Neutrophil (primary cell): Measurements from ENCODE around the gene PODXL2.

Source experiments
- H3K27ac ChIP-seq: fragments of 200-600 bp; sonication (generic); 2 replicates; pipeline ENCODE4 v1.5.1; 2016; ENCODE audit warnings: mild to moderate bottlenecking, moderate library complexity
- H3K27me3 ChIP-seq: fragments of 200-600 bp; sonication (generic); 2 replicates; pipeline ENCODE4 v1.6.0; 2016; ENCODE audit warnings: mild to moderate bottlenecking
- H3K36me3 ChIP-seq: fragments of 200-600 bp; sonication (generic); 2 replicates; pipeline ENCODE4 v1.5.1; 2017
- H3K4me1 ChIP-seq, 2 experiments: fragments of 200-600 bp in 1 of 2; sonication (generic) in 1 of 2; 1 replicate in 1 of 2; 2 replicates in 1 of 2; pipeline versions ENCODE4 v1.5.1 to v1.6.1; 2013 to 2016; ENCODE audit warnings: low read depth in 1 of 2, low read length in 1 of 2, mild to moderate bottlenecking in 1 of 2, moderate library complexity in 1 of 2; ENCODE audit not compliant: control insufficient read depth in 1 of 2, insufficient read depth in 1 of 2
- H3K4me3 ChIP-seq, 2 experiments: fragments of 200-600 bp in 1 of 2; sonication (generic) in 1 of 2; 1 replicate in 1 of 2; 2 replicates in 1 of 2; pipeline ENCODE4 v1.5.1; 2013 to 2016; ENCODE audit warnings: low read depth in 1 of 2, low read length in 1 of 2, mild to moderate bottlenecking in 1 of 2, moderate library complexity in 1 of 2
- H3K9me3 ChIP-seq: fragments of 200-600 bp; sonication (generic); 2 replicates; pipeline ENCODE4 v1.5.1; 2016
- TF ChIP-seq, protein P1 (sequence below): fragments of 200-600 bp; sonication (generic); IDR thresholded peaks from 2 replicates; pipeline ENCODE4 v1.5.1; 2016; ENCODE audit warnings: antibody characterized with exemption

PODXL2 gene

DNA sequence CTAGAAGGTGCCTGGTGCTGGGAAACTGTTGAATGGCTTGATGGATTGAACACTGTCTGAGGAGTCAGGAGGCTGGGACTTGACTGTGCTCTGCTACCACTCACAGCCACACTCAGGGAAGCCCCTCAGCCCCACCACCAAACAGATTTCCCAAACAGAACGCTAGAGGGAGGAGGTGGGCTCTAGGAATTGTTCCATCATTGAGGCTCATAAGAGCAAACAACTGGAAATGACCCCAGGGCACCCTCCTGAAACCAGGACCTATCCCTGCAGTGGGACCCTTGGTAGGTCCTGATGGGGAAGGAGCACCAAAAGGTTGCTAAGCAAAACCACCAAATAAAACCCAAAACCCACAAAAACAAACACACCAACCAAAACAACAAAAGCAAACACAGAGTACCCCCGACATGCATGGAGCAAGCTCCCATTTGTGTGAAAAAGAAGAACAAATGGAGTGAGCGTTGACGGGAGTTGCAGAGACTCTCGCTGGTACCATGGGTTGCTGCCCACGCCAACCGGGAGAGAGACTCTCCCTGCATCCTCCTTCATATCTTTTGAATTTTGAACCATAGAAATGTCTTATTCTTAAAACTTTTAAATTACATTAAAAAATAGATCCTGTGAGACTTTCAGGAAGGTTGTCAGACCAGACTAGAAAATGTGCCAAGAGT lies 89.4 kb downstream of the PODXL2 start:
- peaks cover 23% of the 10 kb centered on the region for H3K36me3 ChIP-seq
- peaks cover 4 to 5% of the 10 kb centered on the region in 2 experiments for H3K4me1 ChIP-seq
- H3K27ac ChIP-seq: no peak overlapping the region

DNA sequence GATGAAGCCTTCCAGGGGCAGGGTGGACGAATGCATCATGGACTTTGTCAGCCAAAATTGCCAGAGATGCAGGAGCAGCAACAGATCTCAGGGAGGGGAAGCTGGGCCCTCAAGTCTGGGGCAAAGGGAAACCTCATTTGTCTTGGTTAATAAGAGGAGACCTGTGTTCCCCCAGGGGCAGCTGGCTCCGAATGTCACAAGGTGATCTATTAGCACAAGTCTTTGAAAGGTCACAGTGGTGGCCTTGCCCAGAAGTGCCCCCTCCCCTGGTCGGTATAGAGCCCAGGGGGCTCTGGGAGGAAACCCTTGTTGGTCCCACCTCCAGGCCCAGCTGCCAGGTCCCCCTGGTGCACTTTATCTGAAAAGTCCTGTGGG lies 89.9 kb downstream of the PODXL2 start:
- H3K4me3 ChIP-seq: no peak overlapping the region
- no peak overlapping the region for H3K27ac ChIP-seq
- H3K27me3 ChIP-seq: no peaks in the 10 kb centered on the region
- no peaks in the 10 kb centered on the region for H3K9me3 ChIP-seq
- peaks cover 4 to 5% of the 10 kb centered on the region in 2 experiments for H3K4me1 ChIP-seq
- TF ChIP-seq, protein P1, sequence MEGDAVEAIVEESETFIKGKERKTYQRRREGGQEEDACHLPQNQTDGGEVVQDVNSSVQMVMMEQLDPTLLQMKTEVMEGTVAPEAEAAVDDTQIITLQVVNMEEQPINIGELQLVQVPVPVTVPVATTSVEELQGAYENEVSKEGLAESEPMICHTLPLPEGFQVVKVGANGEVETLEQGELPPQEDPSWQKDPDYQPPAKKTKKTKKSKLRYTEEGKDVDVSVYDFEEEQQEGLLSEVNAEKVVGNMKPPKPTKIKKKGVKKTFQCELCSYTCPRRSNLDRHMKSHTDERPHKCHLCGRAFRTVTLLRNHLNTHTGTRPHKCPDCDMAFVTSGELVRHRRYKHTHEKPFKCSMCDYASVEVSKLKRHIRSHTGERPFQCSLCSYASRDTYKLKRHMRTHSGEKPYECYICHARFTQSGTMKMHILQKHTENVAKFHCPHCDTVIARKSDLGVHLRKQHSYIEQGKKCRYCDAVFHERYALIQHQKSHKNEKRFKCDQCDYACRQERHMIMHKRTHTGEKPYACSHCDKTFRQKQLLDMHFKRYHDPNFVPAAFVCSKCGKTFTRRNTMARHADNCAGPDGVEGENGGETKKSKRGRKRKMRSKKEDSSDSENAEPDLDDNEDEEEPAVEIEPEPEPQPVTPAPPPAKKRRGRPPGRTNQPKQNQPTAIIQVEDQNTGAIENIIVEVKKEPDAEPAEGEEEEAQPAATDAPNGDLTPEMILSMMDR: no peak
- peaks cover 23% of the 10 kb centered on the region for H3K36me3 ChIP-seq

More for the DNA sequence above, 89.4 kb downstream of the PODXL2 start:
- no peaks in the 10 kb centered on the region for H3K27me3 ChIP-seq
- no peak overlapping the region for H3K4me3 ChIP-seq
- no peaks in the 10 kb centered on the region for H3K9me3 ChIP-seq
- TF ChIP-seq, protein P1: no peak

DNA sequence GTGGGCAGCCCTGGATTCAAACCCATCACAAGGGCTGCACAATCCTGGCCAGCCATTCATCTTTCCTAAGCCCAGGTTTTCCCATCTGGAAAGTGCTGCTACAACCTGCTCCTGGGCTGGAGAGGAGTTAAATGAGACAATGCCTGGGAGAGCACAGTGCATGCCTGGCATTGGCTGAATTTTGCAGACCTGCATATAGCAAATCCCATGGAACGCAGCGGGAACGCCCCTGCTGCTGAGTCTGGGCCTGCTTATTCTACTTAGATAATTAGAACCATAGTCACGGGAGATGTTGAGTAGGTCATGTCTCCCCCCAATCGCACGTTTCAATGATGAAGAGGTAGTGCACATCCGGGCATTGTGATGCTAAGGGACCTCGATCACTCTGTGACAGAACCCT lies 90.4 kb downstream of the PODXL2 start:
- no peaks in the 10 kb centered on the region for H3K9me3 ChIP-seq
- H3K27me3 ChIP-seq: no peaks in the 10 kb centered on the region
- no peak overlapping the region for H3K4me3 ChIP-seq
- H3K4me1 ChIP-seq: peaks cover 4 to 5% of the 10 kb centered on the region in 2 experiments
- TF ChIP-seq, protein P1: no peak
- no peak overlapping the region for H3K27ac ChIP-seq
- peaks cover 20% of the 10 kb centered on the region for H3K36me3 ChIP-seq

DNA sequence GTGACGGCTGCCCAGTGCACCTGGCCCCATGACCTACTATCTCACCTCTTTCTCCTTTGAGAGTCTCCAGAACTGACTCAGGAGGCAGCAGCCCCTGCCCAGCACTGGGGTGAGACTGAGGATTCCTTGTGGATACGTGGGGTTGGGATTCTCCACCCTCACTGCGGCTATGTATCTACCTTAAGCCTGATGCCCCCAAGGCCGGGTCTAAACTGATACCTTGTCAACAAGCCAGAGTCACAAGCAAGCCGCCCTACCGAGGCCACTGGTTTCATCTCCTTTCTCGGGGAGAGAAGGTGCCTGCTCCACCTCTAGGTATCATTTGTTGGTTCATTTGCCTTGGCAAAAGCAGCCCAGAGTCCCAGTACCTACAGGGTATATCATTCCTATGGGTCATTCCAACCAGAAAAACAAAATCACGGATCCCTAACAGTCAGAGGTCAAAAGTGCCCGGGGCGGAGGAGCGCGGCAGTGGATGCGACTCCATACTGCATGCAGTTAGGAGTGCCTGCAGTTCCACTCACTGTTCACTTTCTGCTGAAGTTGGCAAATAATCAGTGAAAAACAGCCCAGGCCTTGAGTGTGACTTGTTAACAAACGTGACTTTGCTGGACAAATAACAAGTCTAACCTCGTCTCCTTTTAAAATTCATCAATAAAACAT lies 91.3 kb downstream of the PODXL2 start:
- Histone ChIP-seq H3K4me1 (peaks cover 4 to 5% of the 10 kb centered on the region in 2 experiments), H3K9me3 (no peaks in the 10 kb centered on the region), H3K27ac (no peak overlapping the region), H3K36me3 (peaks cover 17% of the 10 kb centered on the region), H3K27me3 (no peaks in the 10 kb centered on the region), H3K4me3 (no peak overlapping the region)
- TF ChIP-seq, protein P1: no peak

GRCh38 chr3:127720985-127721935 lies 92.3 kb downstream of the PODXL2 start:
- Histone ChIP-seq H3K36me3 (peaks cover 17% of the 10 kb centered on the region), H3K4me3 (no peak overlapping the region), H3K27me3 (no peaks in the 10 kb centered on the region), H3K4me1 (no peaks in the 10 kb centered on the region), H3K27ac (no peak overlapping the region), H3K9me3 (no peaks in the 10 kb centered on the region)
- TF ChIP-seq, protein P1: no peak
